ENCODE data around the gene FAAP100. TPM values are rescaled to one million over a fixed set of nuclear protein-coding genes. Genes with fewer than 3 reads are reported as not detected.

Gene FAAP100
- polyA plus RNA-seq, 1 donor (not counting 4 experiments of a cell fraction or from before 2014, with no cell fraction given) = 3.8 TPM

GRCh38 chr17:81529437-81529803 lies 22.7 kb downstream of the FAAP100 start:
- H3K9me3 ChIP-seq (ENCODE audit: control insufficient read depth, low read depth, low read length) = peaks cover 2% of the 10 kb centered on the region
- no peak overlapping the region for H3K9ac ChIP-seq (ENCODE audit: control insufficient read depth, extremely low read depth, insufficient read depth, low read length)
- DNase-seq (ENCODE audit: low read depth, low spot score) = no peak
- no peak overlapping the region for H3K27ac ChIP-seq (ENCODE audit: control insufficient read depth, insufficient read depth, low read length)
- FAIRE-seq = no peak
- dilution Hi-C loops (cut with MboI; ENCODE audit: extremely low pct_ligation_motif_present, low sequenced_read_pairs) = no loop called here
- TF ChIP-seq, protein P1, sequence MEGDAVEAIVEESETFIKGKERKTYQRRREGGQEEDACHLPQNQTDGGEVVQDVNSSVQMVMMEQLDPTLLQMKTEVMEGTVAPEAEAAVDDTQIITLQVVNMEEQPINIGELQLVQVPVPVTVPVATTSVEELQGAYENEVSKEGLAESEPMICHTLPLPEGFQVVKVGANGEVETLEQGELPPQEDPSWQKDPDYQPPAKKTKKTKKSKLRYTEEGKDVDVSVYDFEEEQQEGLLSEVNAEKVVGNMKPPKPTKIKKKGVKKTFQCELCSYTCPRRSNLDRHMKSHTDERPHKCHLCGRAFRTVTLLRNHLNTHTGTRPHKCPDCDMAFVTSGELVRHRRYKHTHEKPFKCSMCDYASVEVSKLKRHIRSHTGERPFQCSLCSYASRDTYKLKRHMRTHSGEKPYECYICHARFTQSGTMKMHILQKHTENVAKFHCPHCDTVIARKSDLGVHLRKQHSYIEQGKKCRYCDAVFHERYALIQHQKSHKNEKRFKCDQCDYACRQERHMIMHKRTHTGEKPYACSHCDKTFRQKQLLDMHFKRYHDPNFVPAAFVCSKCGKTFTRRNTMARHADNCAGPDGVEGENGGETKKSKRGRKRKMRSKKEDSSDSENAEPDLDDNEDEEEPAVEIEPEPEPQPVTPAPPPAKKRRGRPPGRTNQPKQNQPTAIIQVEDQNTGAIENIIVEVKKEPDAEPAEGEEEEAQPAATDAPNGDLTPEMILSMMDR (optimal IDR thresholded peaks at IDR 0.05 in 1 of 3, IDR thresholded peaks at IDR 0.05 in 1 of 3, conservative IDR thresholded peaks at IDR 0.05 in 1 of 3; ENCODE audit: extremely low read depth in 1 of 3, insufficient read depth in 2 of 3, low read length in 3 of 3) = no peak
- TF ChIP-seq EZH2 (IDR thresholded peaks at IDR 0.05; ENCODE audit: low read length) = no peak
- no peak overlapping the region for H2AFZ ChIP-seq (ENCODE audit: control insufficient read depth, low read length)
- H3K9me1 ChIP-seq (ENCODE audit: control insufficient read depth, extremely low read depth, insufficient read depth, low read length) = no peaks in the 10 kb centered on the region
- no peaks in the 10 kb centered on the region for H4K20me1 ChIP-seq (ENCODE audit: control insufficient read depth, extremely low read depth, insufficient read depth, low read length)
- no peaks in the 10 kb centered on the region for H3K36me3 ChIP-seq (ENCODE audit: control insufficient read depth in 2 of 2, extremely low read depth in 1 of 2, insufficient read depth in 2 of 2, low read length in 2 of 2)
- H3K4me2 ChIP-seq (ENCODE audit: control insufficient read depth, extremely low read depth, insufficient read depth, low read depth, low read length) = no peak overlapping the region
- no peaks in the 10 kb centered on the region for H3K4me1 ChIP-seq (ENCODE audit: control insufficient read depth, extremely low read depth, insufficient read depth, low read length)
- no peaks in the 10 kb centered on the region for H3K79me2 ChIP-seq (ENCODE audit: control insufficient read depth, insufficient read depth, low read length)
- peaks cover 52% of the 10 kb centered on the region for H3K27me3 ChIP-seq (ENCODE audit: control insufficient read depth, extremely low read depth, insufficient read depth, low read length)
- H3K4me3 ChIP-seq (ENCODE audit: control insufficient read depth in 2 of 3, extremely low read depth in 1 of 3, insufficient read depth in 2 of 3, low read depth in 1 of 3, low read length in 3 of 3) = no peak overlapping the region

DNA sequence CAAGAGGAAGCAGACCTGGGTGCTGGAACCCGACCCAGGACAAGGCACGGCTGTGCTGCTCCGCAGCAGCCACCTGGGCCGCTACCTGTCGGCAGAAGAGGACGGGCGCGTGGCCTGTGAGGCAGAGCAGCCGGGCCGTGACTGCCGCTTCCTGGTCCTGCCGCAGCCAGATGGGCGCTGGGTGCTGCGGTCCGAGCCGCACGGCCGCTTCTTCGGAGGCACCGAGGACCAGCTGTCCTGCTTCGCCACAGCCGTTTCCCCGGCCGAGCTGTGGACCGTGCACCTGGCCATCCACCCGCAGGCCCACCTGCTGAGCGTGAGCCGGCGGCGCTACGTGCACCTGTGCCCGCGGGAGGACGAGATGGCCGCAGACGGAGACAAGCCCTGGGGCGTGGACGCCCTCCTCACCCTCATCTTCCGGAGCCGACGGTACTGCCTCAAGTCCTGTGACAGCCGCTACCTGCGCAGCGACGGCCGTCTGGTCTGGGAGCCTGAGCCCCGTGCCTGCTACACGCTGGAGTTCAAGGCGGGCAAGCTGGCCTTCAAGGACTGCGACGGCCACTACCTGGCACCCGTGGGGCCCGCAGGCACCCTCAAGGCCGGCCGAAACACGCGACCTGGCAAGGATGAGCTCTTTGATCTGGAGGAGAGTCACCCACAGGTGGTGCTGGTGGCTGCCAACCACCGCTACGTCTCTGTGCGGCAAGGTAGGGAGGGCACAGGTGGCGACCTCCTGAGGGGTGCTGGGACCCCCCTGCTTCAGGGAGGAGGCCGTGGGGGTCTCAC lies 23.3 kb downstream of the FAAP100 start:
- FAIRE-seq (no peak), DNase-seq (ENCODE audit: low read depth, low spot score) (no peak)
- no peaks in the 10 kb centered on the region for H3K79me2 ChIP-seq (ENCODE audit: control insufficient read depth, insufficient read depth, low read length)
- H3K36me3 ChIP-seq (ENCODE audit: control insufficient read depth in 2 of 2, extremely low read depth in 1 of 2, insufficient read depth in 2 of 2, low read length in 2 of 2) = no peaks in the 10 kb centered on the region
- H3K9ac ChIP-seq (ENCODE audit: control insufficient read depth, extremely low read depth, insufficient read depth, low read length) = no peak overlapping the region
- H4K20me1 ChIP-seq (ENCODE audit: control insufficient read depth, extremely low read depth, insufficient read depth, low read length) = peaks cover 2% of the 10 kb centered on the region
- no peaks in the 10 kb centered on the region for H3K4me1 ChIP-seq (ENCODE audit: control insufficient read depth, extremely low read depth, insufficient read depth, low read length)
- no peak overlapping the region for H2AFZ ChIP-seq (ENCODE audit: control insufficient read depth, low read length)
- TF ChIP-seq, protein P1 (optimal IDR thresholded peaks at IDR 0.05 in 1 of 3, IDR thresholded peaks at IDR 0.05 in 1 of 3, conservative IDR thresholded peaks at IDR 0.05 in 1 of 3; ENCODE audit: extremely low read depth in 1 of 3, insufficient read depth in 2 of 3, low read length in 3 of 3) = no peak
- peak; percentile 66 for TF ChIP-seq EZH2 (IDR thresholded peaks at IDR 0.05; ENCODE audit: low read length)
- no peak overlapping the region for H3K4me3 ChIP-seq (ENCODE audit: control insufficient read depth in 2 of 3, extremely low read depth in 1 of 3, insufficient read depth in 2 of 3, low read depth in 1 of 3, low read length in 3 of 3)
- H3K4me2 ChIP-seq (ENCODE audit: control insufficient read depth, extremely low read depth, insufficient read depth, low read depth, low read length) = no peak overlapping the region
- no peaks in the 10 kb centered on the region for H3K9me1 ChIP-seq (ENCODE audit: control insufficient read depth, extremely low read depth, insufficient read depth, low read length)
- dilution Hi-C loops (cut with MboI; ENCODE audit: extremely low pct_ligation_motif_present, low sequenced_read_pairs) = no loop called here
- peaks cover 2% of the 10 kb centered on the region for H3K9me3 ChIP-seq (ENCODE audit: control insufficient read depth, low read depth, low read length)
- H3K27me3 ChIP-seq (ENCODE audit: control insufficient read depth, extremely low read depth, insufficient read depth, low read length) = peaks cover 48% of the 10 kb centered on the region
- no peak overlapping the region for H3K27ac ChIP-seq (ENCODE audit: control insufficient read depth, insufficient read depth, low read length)
